DOHH2 (cell line): ENCODE results near the gene SPDYE6.

ENCODE experiments used
- H3F3A ChIP-seq: fragments of 200-600 bp; sonication (generic), shearing (Covaris generic); 2 replicates; pipeline ENCODE4 v1.6.0; 2016; ENCODE audit warnings: antibody characterized with exemption, mild to moderate bottlenecking; ENCODE audit not compliant: control insufficient read depth, insufficient read depth
- H3K27ac ChIP-seq: fragments of 200-600 bp; sonication (generic); 2 replicates; pipeline ENCODE4 v1.5.1; 2014; ENCODE audit warnings: low read depth, mild to moderate bottlenecking, low read length, moderate library complexity
- H3K27me3 ChIP-seq: fragments of 200-600 bp; sonication (generic); 2 replicates; pipeline ENCODE4 v1.6.1; 2014; ENCODE audit warnings: mild to moderate bottlenecking, low read length, mixed read lengths; ENCODE audit not compliant: control insufficient read depth
- H3K36me3 ChIP-seq: fragments of 200-600 bp; sonication (generic); 2 replicates; pipeline ENCODE4 v1.6.1; 2014; ENCODE audit warnings: mild to moderate bottlenecking, low read length, moderate library complexity, mixed read lengths; ENCODE audit not compliant: control insufficient read depth
- H3K4me1 ChIP-seq: fragments of 200-600 bp; sonication (generic); 2 replicates; pipeline ENCODE4 v1.6.1; 2014; ENCODE audit warnings: mild to moderate bottlenecking, low read length, mixed read lengths; ENCODE audit not compliant: control insufficient read depth
- H3K4me2 ChIP-seq: fragments of 200-600 bp; sonication (generic); 2 replicates; pipeline ENCODE4 v1.6.0; 2014; ENCODE audit warnings: mild to moderate bottlenecking, low read length, moderate library complexity
- H3K4me3 ChIP-seq: fragments of 200-600 bp; sonication (generic); 2 replicates; pipeline ENCODE4 v1.5.1; 2014; ENCODE audit warnings: mild to moderate bottlenecking, low read length, mixed read lengths
- H3K79me2 ChIP-seq: fragments of 200-600 bp; sonication (generic); 2 replicates; pipeline ENCODE4 v1.6.1; 2014; ENCODE audit warnings: mild to moderate bottlenecking, low read length, mixed read lengths; ENCODE audit not compliant: control insufficient read depth
- H3K9me2 ChIP-seq: fragments of 200-600 bp; sonication (generic); replicated peaks from 2 replicates; pipeline ENCODE4 v1.6.1; 2014; ENCODE audit warnings: mild to moderate bottlenecking, low read length, mixed read lengths; ENCODE audit not compliant: control insufficient read depth
- H3K9me3 ChIP-seq: fragments of 200-600 bp; sonication (generic); 2 replicates; pipeline ENCODE4 v1.6.1; 2014; ENCODE audit warnings: antibody characterized with exemption, low read length, mixed read lengths; ENCODE audit not compliant: control insufficient read depth, insufficient read depth
- H4K20me1 ChIP-seq: fragments of 200-600 bp; sonication (generic); 2 replicates; pipeline ENCODE4 v1.6.0; 2014; ENCODE audit warnings: low read depth, mild to moderate bottlenecking, antibody characterized with exemption, low read length, moderate library complexity; ENCODE audit not compliant: control insufficient read depth, insufficient read depth
- CTCF ChIP-seq: fragments of 200-600 bp; sonication (generic); IDR thresholded peaks from one replicate; pipeline ENCODE4 v1.5.1; 2014; ENCODE audit warnings: antibody characterized with exemption, mild to moderate bottlenecking, low read depth, low read length; ENCODE audit not compliant: poor library complexity, severe bottlenecking
- EZH2phosphoT487 ChIP-seq: fragments of 200-600 bp; sonication (generic); IDR thresholded peaks from 2 replicates; pipeline ENCODE4 v1.6.1; 2017; ENCODE audit warnings: borderline replicate concordance, mild to moderate bottlenecking, antibody characterized with exemption, low read length, moderate library complexity, mixed read lengths

The SPDYE6 gene

GRCh38 chr7:102297487-102298218 is 58.6 kb downstream of the SPDYE6 start:
- no peak for TF ChIP-seq EZH2phosphoT487
- TF ChIP-seq CTCF, result no peak
- H3K36me3 ChIP-seq, result peaks cover 75% of the 10 kb centered on the region
- no peaks in the 10 kb centered on the region for H3K9me2 ChIP-seq
- H3K4me2 ChIP-seq, result no peak overlapping the region
- H3K27ac ChIP-seq, result peak overlapping the region; percentile 11; the same call in 1 of the 2 replicates
- peaks cover 95% of the 10 kb centered on the region for H3K79me2 ChIP-seq
- no peak overlapping the region for H3K4me3 ChIP-seq
- peaks cover 18% of the 10 kb centered on the region; the same call in 1 of the 2 replicates for H4K20me1 ChIP-seq
- peaks cover 60% of the 10 kb centered on the region for H3K4me1 ChIP-seq
- H3K9me3 ChIP-seq, result no peaks in the 10 kb centered on the region
- peaks cover 5% of the 10 kb centered on the region for H3F3A ChIP-seq
- H3K27me3 ChIP-seq, result no peaks in the 10 kb centered on the region

- peaks cover 23% of the 10 kb centered on the region; the same call in 1 of the 2 replicates for H4K20me1 ChIP-seq
- H3K4me3 ChIP-seq, result no peak overlapping the region
- peaks cover 60% of the 10 kb centered on the region for H3K4me1 ChIP-seq
- peaks cover 8% of the 10 kb centered on the region for H3F3A ChIP-seq
- no peak overlapping the region for H3K4me2 ChIP-seq
- H3K27ac ChIP-seq, result no peak overlapping the region
- H3K79me2 ChIP-seq, result peaks cover 95% of the 10 kb centered on the region
- H3K27me3 ChIP-seq, result no peaks in the 10 kb centered on the region
- no peaks in the 10 kb centered on the region for H3K9me3 ChIP-seq
- peaks cover 72% of the 10 kb centered on the region for H3K36me3 ChIP-seq
- no peaks in the 10 kb centered on the region for H3K9me2 ChIP-seq
- TF ChIP-seq CTCF (no peak), EZH2phosphoT487 (no peak)
Observed at GRCh38 chr7:102296514-102296913, 59.7 kb downstream of the SPDYE6 start.

- H3K9me2 ChIP-seq, result no peaks in the 10 kb centered on the region
- no peaks in the 10 kb centered on the region for H3K9me3 ChIP-seq
- no peak overlapping the region for H3K4me3 ChIP-seq
- H3K4me2 ChIP-seq, result no peak overlapping the region
- peaks cover 73% of the 10 kb centered on the region for H3K36me3 ChIP-seq
- no peaks in the 10 kb centered on the region for H3K27me3 ChIP-seq
- no peak overlapping the region for H3K27ac ChIP-seq
- peaks cover 95% of the 10 kb centered on the region for H3K79me2 ChIP-seq
- peaks cover 9% of the 10 kb centered on the region for H3F3A ChIP-seq
- H3K4me1 ChIP-seq, result peaks cover 60% of the 10 kb centered on the region
- TF ChIP-seq EZH2phosphoT487 (no peak), CTCF (no peak)
- H4K20me1 ChIP-seq, result peaks cover 25% of the 10 kb centered on the region; the same call in 1 of the 2 replicates
Observed at GRCh38 chr7:102296179-102296438, 60.1 kb downstream of the SPDYE6 start.
